B cell (primary cell): Measurements from ENCODE around the gene OTOP3.
"Not testable (repeated sequence)": the region's sequence is repeated elsewhere in the genome, so short reads cannot be mapped to it uniquely, and the experiment has no call there.

Experiments
- CTCF ChIP-seq: fragments of 200-600 bp; IDR thresholded peaks from one replicate; pipeline ENCODE4 v1.8.0; 2022; ENCODE audit warnings: antibody characterized with exemption, mild to moderate bottlenecking
- EZH2 ChIP-seq: IDR thresholded peaks from 2 replicates; pipeline ENCODE4 v1.6.1; 2012; ENCODE audit warnings: borderline replicate concordance, low read depth, mild to moderate bottlenecking, moderate library complexity, low read length; ENCODE audit not compliant: insufficient read depth, poor library complexity, severe bottlenecking

GRCh38 chr17:74906214-74906793 lies 29.4 kb upstream of the OTOP3 start:
- TF ChIP-seq EZH2, CTCF: not testable (repeated sequence)
